Fibroblast of skin of scalp (primary cell): ENCODE measurements around the gene MAPKAPK2.
"Not testable (repeated sequence)": the region's sequence is repeated elsewhere in the genome, so short reads cannot be mapped to it uniquely, and the experiment has no call there.

Source experiments
- DNase-seq: peaks from one replicate; pipeline ENCODE4 v3.0.0-alpha.2; 2013

The MAPKAPK2 gene

DNA sequence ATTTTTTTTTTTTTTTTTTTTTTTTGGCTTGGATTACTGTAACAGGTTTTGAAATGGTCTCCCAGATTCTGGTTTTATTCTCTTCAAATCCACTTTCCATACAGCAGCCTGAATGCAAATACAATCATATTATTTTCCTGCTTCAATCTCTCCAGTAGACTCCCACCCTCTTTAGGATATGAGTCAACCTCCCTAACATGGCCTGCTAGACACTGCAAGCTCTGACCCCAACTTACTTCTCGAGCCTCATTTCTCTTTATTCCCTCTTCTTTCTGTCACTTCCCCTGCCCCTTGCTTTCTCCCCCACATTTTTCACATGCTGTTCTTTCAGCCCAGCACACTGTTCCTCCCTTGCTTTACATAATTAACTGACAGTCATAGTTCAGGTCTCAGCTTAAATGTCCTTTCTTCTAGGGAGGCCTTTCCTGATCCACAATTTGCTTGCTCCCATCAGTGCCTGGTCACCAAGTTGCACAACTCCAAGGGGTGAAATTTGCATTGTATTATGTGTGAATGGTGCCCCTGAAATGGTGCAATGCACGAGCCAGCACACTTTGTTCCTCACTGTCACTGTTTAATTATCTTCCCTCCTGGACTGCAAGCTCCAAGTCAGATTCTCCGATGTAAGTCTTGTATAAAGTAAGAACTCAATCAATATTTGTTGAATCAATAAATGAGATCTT is 63.8 kb downstream of the MAPKAPK2 start:
- DNase-seq: no peak

DNA sequence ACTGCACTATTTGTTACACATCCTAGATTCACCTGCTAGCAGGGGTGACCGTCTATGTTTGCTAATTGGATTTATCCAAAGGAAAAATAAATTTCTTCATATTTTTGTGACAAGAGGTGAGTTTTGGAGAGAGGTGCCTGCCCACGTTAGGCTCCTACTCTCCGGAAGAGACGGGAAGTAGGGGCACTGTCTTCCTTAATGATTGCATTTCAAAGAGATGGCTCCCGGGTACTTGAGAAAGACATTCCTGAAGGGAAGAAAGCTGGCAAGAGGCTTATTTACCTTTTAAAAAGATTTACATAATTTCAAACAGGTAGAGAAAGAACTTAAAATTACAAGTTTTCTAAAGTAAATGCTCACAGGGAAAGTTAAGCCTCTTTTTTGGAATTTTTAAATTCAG is 67.2 kb downstream of the MAPKAPK2 start:
- no peak for DNase-seq

DNA sequence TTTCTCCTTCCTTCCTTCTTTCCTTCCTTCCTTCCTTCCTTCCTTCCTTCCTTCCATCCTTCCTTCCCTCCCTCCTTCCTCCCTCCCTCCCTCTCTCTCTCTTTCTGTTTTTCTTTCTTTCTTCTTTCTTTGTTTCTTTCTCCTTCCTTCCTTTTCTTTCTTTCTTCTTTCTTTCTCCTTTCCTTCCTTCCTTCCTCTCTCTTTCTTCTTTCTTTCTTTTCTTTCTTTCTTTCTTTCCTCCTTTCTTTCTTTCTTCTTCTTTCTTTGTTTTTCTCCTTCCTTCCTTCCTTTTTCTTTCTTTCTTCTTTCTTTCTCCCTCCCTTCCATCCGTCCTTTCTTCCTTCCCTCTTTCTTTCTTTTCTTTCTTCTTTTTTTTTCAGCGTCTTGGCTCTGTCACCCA is 67.8 kb downstream of the MAPKAPK2 start:
- DNase-seq: no peak

DNA sequence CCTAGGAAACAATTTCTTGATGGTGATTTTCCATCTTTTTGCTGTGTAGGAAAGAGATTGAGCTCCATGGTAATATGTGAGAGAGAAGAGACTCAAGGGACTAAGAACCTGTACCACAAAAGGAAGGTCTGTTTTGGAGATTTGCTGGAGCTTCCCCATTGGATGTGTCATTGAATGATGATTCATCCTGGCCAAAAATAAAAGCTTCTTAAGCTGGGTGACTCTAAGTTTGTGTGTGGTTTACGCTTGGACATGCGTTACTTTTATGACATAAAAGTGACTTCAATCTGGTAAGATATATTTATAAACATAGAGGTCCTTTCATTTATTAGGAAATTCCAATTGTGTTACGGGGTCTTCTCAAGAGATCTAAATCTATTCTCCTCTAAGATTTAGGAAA is 68.4 kb downstream of the MAPKAPK2 start:
- DNase-seq: no peak

DNA sequence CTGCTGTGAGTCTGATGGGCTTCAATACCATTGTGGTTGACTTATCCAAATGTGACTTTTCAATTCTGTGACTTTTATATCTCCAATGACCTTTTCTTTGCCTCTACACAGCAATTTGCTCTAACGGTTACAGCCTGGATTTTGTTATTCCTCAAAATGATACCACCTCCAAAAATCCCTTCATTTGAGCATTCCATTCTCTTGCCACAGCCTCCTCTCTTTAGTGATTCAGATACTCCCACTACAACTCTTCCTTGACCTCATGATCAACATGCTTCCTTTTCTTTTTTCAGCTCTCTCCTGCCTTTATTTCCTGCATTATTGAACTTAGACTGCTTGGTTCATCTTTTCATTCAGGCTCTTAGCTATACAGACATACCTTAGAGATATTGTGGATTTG is 69.3 kb downstream of the MAPKAPK2 start:
- peak; percentile 19 for DNase-seq

DNA sequence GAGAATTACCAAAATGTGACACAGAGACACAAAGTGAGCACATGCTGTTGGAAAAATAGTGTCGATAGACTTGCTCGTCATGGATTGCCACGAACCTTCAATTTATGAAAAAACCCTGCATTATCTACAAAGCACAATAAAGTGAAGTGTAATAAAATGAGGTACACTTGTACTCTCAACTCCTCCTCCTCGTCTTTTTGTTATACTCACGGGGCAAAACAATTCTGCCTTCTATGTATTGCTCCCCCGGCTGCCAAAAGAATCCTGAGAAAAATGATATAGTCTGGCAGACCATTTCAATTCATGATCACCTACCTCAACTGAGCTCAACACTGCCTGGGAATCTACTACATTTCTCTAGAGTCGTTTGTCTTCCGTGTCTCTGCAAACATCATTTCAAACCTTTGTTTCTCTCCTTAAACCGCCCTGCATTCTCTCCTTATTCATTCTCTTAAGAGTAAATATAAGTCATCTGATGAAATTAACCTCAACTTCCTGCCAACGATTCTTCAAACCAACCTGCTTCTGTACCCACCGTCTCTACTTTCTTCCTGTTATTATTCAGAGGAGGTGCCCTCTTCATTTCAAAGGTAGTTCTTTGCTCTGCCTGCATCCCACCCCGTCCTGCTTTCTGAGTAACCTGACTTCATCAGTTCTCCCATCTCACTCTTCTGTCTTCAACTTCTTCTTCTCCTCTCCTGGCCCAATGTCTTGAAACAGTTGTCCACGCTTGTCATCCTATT is 73.0 kb downstream of the MAPKAPK2 start:
- no peak for DNase-seq

DNA sequence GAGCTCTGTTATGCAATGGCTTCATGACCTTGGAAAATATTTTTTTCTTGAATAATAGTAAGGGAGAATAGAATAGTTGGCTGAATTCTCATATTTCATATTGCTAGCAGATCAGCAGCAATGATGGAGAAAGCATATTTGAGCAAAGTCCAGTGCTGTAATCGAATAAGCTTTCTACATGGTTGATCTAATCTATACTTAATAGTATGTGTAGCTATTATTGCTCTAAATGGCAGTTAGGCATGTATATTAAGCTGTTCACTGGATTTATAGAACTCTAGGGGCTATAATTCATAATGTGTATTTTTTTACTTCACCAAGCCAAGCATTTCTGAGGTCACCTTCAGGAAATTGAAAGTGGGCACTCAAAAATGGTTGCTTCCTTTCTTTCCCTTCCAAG is 75.9 kb downstream of the MAPKAPK2 start:
- DNase-seq: no peak

DNA sequence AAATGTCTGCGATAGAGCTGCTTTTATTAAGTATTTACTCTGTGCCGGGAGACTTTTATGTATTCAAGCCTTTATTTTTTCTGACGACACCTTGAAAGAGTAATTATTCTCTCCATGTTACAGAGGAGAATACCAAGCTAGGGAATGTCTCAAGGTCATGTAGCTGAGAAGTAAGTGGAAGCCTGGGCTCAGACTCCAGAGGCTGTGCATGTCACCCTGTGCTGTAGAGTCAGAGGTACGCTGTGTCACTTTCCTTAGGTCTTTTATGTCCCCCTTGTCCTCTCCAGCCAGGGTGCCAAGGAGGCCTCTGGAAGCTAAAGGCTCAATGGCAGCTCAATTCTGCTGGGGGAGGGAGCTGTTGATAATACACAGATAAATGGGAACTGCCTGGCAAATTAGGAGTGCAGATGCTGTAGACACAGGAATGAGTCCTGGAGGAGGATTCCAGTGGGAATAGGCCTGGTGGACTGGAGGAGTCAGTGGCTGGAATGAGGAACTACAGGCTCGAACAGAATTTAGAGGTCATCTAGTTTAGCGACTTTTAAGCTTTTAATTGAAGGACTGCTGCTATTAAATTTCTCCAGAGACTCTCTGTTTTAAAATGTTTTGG is 76.6 kb downstream of the MAPKAPK2 start:
- DNase-seq: no peak

DNA sequence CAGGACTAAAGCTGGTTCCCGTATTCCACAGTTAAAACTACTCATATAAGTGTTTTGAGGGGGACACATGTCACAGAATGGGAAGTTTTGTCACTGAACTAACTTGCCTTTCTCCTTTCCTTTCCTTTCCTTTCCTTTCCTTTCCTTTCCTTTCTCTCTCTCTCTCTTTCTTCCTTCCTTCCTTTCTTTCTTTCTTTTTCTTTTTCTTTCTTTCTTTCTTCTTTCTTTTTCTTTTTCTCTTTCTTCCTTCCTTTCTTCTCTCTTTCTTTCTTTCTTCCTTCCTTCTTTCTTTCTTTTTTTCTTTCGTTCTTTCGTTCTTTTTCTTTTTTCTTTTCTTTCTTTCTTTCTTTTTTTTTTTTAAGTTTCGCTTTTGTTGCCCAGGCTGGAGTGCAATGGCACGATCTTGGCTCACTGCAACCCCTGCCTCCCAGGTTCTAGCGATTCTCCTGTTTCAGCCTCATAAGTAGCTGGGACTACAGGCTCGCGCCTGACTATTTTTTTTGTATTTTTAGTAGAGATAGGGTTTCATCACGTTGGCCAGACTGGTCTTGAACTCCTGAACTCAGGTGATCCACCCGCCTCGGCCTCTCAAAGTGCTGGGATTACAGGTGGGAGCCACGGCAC is 78.1 kb downstream of the MAPKAPK2 start:
- DNase-seq: not testable (repeated sequence)

DNA sequence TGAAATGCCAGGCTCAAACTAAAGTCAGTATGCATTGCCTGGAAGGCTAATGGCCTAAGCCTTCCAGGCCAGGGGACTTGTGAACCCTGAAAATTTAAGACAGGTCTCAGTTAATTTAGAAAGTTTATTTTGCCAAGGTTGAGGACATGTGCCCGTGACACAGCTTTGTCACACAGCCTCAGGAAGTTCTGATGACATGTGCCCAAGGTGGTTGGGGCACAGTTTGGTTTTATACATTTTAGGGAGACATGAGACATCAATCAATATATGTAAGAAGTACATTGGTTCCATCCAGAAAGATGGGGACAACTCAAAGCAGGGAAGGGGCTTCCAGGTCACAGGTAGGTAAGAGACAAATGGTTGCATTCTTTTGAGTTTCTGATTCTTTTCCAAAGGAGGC is 81.1 kb downstream of the MAPKAPK2 start:
- not testable (repeated sequence) for DNase-seq

DNA sequence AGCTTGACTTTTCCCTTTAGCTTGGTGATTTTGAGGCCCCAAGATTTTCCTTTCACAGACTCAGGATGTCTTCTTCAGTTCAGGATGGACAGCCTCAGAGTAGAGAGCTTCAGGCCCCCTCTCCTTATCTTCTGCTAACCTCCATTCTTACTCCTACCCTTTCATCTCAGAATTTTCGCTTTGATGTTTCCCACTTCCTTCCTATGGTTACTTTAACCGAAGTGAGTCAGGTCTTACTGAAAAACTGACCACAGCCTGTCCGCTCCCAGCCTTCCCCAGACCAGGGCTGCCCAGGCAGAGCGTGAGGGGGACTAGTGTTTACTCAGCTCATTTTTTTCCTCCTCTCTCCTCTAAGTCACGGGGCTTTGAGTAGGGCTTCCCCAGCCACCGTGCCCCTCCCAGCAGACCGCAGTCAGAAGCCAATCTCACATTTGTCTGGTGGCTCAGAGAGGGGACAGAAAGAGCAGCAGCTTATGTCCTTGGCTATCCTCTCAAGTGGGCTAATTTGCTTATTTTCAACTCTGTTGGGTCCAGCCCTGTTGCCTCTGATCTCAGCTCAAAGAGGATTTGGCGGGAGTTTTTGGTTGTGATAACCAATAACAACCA is 81.6 kb downstream of the MAPKAPK2 start:
- peak; percentile 31 for DNase-seq

DNA sequence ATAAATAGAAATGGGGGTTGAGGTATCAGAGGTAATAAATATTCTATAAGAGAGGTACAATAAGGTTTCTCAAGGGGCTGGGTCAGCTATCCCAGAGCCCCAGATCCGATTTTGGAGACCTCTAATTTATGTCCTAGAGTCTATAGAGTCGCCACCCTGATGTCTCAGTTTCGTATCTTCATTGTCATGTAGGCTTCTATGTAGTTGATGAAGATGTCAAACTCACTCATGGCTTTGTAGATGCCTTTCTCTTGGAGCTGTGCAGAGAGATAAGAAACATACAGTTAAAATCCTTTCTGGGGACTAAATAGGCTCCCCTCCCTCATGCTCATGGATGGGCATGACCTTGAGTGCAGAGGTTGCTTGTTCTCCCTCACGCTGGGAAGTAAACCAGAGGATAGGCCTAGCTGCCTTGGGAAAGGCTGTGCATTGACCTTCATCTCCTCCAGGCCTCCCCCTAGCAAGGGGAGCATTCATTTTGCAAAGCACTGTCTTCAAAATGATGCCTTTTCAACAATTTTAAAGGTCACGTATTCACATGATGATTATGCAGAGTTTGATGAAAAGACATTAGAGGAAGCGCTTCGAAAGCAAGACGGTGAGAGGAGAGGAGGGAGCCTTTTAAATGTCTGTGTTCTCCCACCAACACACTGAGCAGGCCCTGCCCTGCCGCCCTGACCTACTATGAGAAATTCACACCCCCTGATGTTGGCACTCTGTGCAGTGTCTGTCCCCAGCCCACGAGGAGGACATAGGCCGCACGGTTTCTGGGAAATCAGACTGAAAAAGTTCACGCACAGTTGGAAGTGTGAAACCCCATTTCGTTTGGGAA is 84.0 kb downstream of the MAPKAPK2 start:
- no peak for DNase-seq

DNA sequence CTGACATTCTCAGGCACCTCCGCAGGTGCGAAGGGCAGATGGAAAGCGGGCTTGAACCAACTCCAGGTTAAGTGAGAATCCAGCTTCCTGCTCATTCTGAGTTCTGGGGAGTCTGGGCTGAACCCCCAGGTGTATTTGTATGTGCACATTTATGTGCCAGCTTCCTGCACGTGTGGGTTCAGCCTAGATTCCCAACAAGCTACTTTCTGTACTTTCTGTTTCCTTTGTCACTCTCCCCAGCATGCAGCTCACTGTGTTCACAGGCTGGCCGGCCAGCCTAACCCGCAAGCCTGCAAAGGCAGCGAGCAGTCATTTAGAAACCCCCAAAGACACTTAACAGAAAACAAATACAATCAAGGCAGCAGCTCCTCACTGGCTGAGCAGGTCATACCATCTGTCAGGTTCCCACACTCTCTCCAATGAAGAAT is 84.6 kb downstream of the MAPKAPK2 start:
- DNase-seq: no peak

DNA sequence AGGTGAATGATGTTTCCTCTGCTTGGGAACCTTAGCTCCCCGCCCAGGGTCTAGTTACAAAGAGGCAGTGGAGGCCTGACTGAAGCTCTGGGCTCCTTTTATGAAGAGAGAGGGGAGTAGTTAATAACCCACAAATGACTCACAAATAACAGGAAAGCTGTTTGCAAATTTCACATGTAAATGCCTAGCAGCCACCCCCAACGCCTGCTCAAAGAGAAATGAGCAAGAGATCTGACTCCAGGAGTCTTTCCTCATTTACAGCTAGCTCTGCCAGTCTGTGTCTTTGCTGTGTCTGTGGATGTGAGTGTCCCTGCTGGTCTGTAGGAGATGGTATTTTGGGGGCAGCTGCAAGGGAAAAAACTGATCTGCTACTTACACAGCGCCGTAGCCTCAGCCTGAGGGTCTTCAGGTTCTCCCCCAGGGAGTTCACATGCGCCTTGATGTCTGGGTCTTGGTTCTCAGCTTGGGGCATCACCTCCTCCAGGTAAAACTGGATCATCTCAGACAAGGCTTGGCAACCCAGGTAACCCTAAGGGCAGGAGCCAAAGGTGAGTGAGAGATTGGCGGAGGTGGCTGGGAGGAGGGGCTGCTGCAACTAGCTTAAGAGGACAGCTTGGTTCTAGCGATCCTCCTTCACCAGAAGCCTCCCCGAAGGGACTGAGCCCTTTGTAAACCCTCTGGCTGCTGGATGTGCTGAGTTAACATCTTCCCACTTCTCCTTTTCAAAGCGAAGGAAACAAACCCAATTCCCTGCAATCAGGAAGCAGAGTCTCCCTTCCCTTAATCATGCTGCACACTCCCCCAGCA is 86.0 kb downstream of the MAPKAPK2 start, which contains the start of gene IL19:
TSS of gene IL19 (plus strand) at position 243 of the 807 bp plus-strand sequence. CDS start 65,890 bp downstream, outside the sequence.
- peak; percentile 19 for DNase-seq

DNA sequence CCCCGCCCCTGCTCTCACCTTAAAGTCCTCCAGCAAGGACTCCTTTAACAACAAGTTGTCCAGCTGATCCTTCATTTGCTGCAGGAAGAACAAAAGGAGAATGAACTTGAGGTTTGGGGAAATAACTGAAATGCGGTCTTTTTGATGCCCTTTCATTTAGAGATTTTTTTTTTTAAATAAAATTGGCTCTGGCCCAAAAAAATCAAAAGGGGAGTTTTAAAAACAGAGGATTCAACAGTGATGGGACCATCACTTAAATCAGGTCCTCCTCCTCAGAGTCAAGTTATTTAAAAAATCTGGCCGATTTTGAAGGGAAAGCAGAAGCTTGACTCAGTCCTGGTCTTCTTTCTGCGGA is 86.6 kb downstream of the MAPKAPK2 start:
- no peak for DNase-seq

DNA sequence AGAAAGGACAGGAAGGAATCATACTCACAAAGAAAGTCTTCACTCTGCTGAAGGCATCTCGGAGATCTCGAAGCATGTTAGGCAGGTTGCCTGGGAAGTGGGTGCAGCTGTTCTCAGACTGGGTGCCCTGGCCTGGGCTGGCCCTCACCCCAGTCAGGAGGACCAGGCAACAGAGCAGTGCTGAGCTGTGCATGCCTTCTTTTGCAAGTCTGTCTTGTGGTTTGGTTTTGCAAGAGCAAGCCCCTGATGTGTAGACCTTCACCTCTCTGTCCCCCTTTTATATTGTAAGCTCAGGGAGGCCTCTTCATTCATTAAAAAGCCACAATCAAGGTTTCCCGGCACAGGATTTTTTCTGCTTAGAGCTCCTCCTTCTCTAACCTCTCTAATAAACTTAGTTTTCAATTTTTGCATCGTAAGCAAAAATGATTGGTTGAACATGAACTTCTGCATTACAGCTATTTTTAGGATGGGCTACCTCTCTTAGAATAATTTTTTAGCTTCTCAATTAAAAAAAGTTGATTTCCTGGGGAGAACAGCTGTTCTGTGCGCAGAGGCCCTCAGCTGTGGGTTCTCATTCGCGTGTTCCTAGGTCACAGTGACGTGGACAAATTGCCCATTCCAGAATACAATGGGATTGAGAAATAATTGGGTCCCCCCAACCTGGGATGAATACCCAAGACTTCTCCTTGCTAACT is 87.7 kb downstream of the MAPKAPK2 start, which contains the start of gene IL10:
TSS of gene IL10 (minus strand) at position 252 of the 695 bp plus-strand sequence. CDS start at position 193, 59 bp downstream.
- no peak for DNase-seq

DNA sequence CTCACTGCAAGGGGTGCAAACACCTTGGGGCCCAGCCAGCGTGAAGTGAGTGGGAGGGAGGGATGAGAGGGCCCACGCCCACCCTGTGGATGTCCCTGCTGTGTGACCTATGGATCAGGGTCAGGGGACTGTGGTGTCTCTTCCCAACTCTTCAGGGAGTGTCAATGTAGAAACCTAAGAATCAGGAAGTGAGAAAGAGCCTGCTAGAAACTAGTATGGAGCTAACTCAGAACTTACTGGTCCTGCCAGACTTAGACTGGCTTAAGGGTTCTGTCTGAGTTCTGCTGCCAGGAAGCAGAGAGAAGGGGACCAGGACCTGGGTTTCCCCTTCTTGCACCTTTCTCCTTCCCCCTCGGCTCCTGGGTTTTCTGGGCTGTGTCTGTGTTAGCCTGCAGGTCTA is 89.4 kb downstream of the MAPKAPK2 start:
- DNase-seq: no peak

DNA sequence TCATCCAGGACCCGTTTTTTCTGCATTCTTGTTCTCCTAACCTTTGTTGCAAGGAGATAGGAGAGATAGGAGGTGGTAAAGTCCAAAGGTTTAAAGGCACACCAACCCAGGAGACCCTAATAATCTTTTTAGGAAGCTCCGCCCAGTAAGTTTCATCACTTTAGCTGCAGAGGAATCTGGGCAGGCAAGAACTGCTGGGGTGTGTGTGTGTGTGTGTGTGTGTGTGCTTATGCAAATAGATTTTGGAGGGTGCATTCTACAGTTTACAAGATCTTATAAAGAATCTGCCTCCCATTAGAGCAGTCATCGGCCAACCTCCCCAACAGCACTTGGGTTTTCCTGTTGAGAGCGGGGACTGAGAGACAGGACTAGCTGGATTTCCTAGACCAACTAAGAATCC is 91.5 kb downstream of the MAPKAPK2 start:
- DNase-seq: no peak

DNA sequence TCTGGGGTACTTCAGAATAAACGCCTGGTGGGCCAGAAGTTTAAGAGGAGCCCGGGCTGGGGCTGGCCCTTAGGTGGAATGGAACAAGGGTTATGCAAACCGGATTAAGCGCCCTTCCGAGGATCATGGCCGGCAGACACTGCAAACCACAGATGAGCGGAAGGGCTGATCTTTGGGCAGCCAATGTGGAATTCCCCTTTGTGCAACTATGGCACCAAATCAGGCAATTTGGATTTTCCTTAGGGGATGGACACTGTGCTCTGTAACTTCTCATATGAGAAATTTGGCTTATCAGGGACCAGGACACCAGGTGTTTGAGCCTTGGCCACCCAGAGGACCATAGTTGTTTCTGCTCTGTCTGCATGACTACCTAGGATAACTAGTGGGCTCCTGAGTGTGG is 93.3 kb downstream of the MAPKAPK2 start:
- DNase-seq: no peak

DNA sequence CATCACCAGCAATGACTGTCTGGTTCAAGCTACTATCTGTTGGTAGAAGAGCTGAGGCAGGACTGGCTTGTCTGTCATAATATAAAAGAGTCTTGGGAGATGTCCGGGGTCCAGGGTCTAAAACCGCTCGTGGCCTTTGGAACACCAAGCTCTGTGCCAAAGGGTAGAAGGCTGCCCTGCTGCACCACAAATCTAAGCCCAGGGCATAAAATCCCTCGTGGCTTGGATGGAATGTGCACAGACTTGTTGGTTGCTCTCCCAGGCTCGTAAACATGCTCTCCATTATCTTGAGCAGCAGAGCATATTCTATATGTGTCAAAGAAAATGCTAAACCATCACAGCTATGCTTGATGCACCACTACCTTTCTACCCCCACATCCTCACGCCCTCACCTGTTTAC is 94.2 kb downstream of the MAPKAPK2 start:
- not testable (repeated sequence) for DNase-seq
